GM19240 (cell line): ENCODE measurements around the gene HIVEP3.
A peak's percentile ranks its signal among the peaks of the same experiment; 100 is the strongest.

ENCODE experiments used
- DNase-seq: peaks from one replicate; pipeline ENCODE4 v3.0.0; 2011; ENCODE audit warnings: low spot score; ENCODE audit not compliant: insufficient read length

Gene HIVEP3

GRCh38 chr1:41523949-41524675 lies 394.6 kb downstream of the HIVEP3 start:
- DNase-seq: no peak

DNA sequence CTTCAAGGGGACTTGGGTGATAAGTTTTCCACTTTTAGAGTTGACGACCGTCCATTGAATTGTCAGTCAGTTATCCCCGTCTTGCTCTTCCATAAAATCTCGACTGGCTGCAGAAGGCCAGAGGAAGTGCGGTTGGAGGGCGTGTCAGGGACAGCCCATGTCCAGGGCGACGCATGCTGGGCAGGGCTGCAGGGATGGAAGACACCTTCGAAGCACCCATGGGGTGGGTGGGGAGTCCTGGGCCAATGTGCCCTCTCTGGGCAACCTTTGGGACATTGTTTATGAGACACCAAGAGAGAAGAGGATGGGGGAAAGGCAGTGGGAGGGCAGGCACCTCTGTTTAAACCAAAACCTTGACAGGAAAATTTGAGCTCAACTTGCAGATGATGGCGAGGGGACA lies 395.7 kb downstream of the HIVEP3 start:
- no peak for DNase-seq

GRCh38 chr1:41521766-41522165 lies 397.0 kb downstream of the HIVEP3 start:
- DNase-seq: no peak

DNA sequence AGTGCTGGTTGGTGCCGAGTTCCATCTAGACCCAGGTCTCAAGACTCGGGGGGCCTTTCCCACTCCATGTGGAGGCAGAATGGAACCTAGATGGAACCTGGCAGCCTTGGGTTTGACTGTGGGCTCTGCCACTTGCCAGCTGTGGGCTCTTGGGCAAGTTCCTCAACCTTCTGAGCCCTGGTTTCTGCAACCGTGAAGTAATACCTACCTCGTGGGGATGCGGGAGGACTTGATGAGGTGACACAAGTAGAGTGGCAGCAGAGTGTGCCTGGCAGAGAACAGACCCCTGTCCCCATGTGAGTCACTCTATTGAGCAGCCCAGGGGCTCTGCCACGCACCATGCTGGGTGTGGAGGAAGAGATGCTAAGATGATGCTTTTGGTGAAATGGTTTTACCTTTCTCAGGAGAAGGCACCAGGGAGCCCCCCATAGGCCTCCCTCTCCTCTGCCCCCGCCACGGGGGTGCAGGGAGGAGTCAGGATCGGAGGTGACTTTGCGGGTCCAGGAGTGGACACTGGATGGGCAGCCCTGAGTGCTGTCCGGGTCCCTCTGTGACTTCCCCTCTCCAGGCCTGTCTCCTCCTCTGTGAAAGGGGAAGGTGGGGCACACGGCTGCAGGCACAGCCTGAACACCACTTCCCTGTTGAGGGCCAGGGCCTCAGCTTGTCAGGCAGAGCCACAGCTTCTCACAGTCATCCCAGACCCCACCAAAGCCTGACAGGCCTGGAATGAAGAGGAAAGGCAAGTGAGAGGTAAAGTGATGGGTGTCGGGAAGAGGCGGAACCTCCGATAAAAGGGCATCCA lies 397.6 kb downstream of the HIVEP3 start:
- DNase-seq: no peak

GRCh38 chr1:41519667-41520066 lies 399.1 kb downstream of the HIVEP3 start:
- no peak for DNase-seq

- no peak for DNase-seq
Measured at GRCh38 chr1:41518471-41518870, 400.3 kb downstream of the HIVEP3 start.

DNA sequence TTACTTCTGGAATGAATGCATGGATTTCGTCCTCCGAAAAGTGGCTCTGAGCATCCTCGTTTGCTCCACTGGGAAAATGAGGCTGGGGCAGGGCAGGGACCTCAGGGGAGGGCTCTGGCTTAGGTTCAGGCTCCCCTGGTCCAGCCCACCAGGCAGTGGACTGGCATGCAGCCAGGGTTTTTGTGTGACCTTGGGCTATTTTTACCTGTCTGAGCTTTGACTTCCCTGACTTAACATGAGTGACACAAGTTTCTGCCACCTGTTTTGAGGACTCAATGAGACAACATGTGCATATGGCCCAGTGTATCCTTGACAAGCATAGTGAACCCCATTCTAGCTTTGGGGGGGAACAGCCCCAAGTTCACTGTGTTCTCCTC lies 401.7 kb downstream of the HIVEP3 start:
- no peak for DNase-seq

DNA sequence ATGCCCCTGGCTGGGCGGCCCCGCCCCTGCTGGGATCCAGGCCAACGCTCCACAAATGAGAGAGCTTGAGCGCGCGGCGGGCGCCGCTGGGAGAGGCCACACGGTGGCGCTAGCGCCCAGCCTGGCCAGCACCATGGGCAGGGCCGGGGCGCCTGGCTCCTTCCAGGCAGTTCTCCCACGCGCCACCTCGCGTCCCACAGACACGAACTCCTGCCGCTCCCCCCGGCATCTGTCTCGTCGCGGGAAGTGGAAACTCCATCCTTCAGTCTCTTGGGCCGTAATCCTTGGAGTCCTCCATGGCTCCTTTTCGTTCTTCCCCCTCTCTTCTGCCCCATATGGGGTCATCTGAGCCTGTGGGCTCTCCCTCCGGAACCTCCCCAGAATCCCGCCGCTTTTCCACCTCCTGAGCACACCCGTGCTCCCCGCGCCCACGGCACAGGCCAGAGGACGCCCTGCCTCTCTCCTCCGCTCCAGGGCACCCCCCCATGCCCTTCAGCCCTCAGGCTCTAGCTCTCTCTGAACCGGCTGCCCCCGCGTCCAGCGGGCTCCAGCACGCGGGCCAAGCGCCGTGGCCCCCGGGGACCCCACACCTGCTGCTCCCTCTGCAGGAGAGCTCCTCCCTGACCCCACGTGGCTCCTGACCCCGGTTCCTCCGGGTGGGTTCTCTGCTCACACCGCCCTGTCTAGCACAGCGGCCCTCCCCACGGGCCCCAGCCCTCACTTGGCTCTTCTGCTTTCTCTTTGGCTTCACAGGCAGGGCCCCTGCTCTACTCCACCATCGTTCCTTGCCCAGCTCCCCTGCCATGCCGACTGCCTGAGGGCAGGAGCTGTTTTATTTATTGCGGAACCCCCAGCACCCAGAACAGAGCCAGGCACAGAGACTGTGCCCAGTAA lies 402.3 kb downstream of the HIVEP3 start:
- peak; percentile 89 for DNase-seq

DNA sequence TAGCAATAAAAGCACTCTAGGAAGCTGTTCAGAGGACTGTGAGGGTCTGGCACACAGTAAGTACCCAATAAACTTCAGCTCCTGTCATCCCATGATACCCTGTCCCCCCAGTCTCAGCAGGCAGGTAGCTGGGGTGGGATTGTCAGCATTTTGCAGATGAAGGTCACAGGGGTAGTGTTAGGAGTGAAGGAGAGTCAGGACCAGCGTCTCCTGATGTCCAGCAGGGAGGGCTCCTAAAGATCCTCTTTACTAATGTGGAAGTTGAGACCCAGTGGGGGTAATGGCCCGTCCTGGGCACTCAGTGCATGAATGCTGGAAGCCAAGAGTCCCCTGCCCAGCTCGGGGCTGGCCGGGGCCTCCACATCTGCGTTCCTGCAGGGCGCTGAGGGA lies 402.9 kb downstream of the HIVEP3 start:
- DNase-seq: no peak

GRCh38 chr1:41515131-41515678 lies 403.5 kb downstream of the HIVEP3 start:
- no peak for DNase-seq

DNA sequence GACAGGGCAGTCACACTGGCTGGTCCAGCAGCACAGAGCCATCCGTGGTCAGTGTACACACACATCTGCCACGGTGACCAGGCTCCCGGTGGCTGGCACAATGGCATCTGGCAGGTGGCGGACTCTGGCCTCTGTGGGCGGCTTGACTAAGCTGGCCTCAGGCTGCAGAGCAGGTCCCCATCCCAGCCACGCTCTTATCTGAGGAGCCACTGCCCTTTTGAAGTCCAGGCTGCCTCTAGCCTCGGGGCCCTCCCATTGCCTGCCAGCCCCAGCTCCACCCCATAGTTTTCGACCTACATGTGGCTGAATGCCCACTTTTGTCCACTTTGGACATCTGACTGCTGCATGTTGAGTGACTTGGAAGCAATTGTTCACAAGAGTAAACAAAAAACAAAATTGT lies 404.3 kb downstream of the HIVEP3 start:
- DNase-seq: no peak

- no peak for DNase-seq
Measured at GRCh38 chr1:41513383-41513735, 405.4 kb downstream of the HIVEP3 start.

- DNase-seq: no peak
Measured at GRCh38 chr1:41512701-41513382, 405.9 kb downstream of the HIVEP3 start.

- DNase-seq: no peak
Measured at GRCh38 chr1:41511239-41511540, 407.5 kb downstream of the HIVEP3 start.

- no peak for DNase-seq
Measured at GRCh38 chr1:41510531-41511238, 408.0 kb downstream of the HIVEP3 start.

DNA sequence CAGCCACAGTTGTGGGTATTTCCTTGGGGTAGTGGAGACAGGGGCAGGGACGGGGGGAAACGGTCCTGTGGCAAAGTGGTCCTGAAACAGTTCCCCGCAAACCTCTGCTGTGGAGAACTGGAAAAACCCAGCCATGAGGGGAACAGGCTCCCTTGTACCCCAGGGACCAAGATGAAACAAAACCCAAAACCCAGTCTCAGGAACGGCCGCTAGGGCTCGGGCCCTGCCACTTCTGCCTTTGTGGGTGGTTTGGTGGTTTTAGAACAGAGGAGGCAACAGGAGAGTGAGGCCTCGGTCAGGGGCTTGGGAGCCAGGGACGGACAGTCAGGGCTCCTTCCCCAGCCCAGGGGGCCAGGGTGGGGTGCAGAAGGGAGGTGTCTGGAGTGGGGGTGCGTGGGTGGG lies 409.5 kb downstream of the HIVEP3 start:
- no peak for DNase-seq

DNA sequence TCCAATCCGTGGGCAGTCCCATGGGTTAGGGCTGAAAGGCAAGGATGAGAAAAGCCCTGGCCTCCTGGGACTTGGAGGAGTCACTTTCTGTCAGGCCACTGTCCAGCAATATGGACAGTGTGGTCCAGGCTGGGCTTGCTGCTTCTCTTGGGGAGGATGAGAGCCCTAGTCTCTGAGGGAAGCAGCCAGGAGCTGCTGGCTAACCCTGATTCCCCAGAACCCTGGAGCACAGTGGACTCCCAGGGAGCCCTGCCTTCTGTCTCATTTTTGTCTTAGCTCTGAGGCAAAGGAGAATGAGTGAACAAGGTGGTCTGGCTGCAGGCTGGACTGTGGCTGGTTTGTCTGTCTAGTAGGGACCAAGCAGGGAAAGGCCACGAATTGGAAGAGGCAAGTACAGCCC lies 410.4 kb downstream of the HIVEP3 start:
- DNase-seq: no peak

- DNase-seq: no peak
Measured at GRCh38 chr1:41507836-41508235, 410.9 kb downstream of the HIVEP3 start.

- no peak for DNase-seq
Measured at GRCh38 chr1:41507110-41507720, 411.5 kb downstream of the HIVEP3 start.
